SHP77 treated with DMSO at 0.1 percent for 48 hours (cell line): ENCODE results near the gene STK25.
"Not testable (repeated sequence)": the region's sequence is repeated elsewhere in the genome, so short reads cannot be mapped to it uniquely, and the experiment has no call there.

Experiments
- DNase-seq: peaks from one replicate; lab custom pipeline; 2025; lab: John Stamatoyannopoulos, UW

The STK25 gene

GRCh38 chr2:241463276-241464135, 44.9 kb downstream of the STK25 start:
- no peak for DNase-seq

- DNase-seq = no peak
These were observed 46.4 kb downstream of the STK25 start for GRCh38 chr2:241461693-241462677.

GRCh38 chr2:241460631-241461030, 47.8 kb downstream of the STK25 start:
- no peak for DNase-seq

GRCh38 chr2:241459520-241459919, 48.9 kb downstream of the STK25 start:
- DNase-seq = no peak

GRCh38 chr2:241458687-241459086, 49.7 kb downstream of the STK25 start:
- DNase-seq = peak; percentile 3

GRCh38 chr2:241456546-241456945, 51.8 kb downstream of the STK25 start:
- DNase-seq = no peak

- DNase-seq = no peak
These were observed 53.4 kb downstream of the STK25 start for GRCh38 chr2:241454837-241455485.

- not testable (repeated sequence) for DNase-seq
These were observed 54.5 kb downstream of the STK25 start for GRCh38 chr2:241453919-241454318.

- DNase-seq = no peak
These were observed 56.4 kb downstream of the STK25 start for GRCh38 chr2:241451840-241452506.

- not testable (repeated sequence) for DNase-seq
These were observed 58.3 kb downstream of the STK25 start for GRCh38 chr2:241450092-241450491.

GRCh38 chr2:241445426-241445825, 63.0 kb downstream of the STK25 start:
- no peak for DNase-seq

GRCh38 chr2:241443486-241444223, 64.7 kb downstream of the STK25 start:
- no peak for DNase-seq
